Caco-2 (cell line): ENCODE measurements around the gene UMAD1. TPM values are rescaled to one million over a fixed set of nuclear protein-coding genes. Genes with fewer than 3 reads are reported as not detected.

Experiments
- BruUV-seq: library from RNA; stranded (reverse); fragments of 400-500 nt; replicated peaks from 2 replicates; lab custom pipeline; 2021; lab: Mats Ljungman, UMichigan
- CTCF ChIA-PET: fragments of 300-600 bp; sonication (Branson Sonifier 250); formaldehyde crosslinking; loops from one replicate; lab custom pipeline; 2022; ENCODE audit warnings: antibody characterized with exemption; lab: Charles Lee
- POLR2A ChIA-PET: fragments of 300-600 bp; sonication (Branson Sonifier 250); formaldehyde crosslinking; loops from one replicate; lab custom pipeline; 2022; ENCODE audit warnings: antibody characterized with exemption; lab: Charles Lee
- DNase-seq, 2 experiments: peaks; one replicate each; pipeline versions ENCODE4 v3.0.0 to v3.0.0-alpha.2; 2020 to 2022
- H3K27me3 ChIP-seq: replicated peaks from 2 replicates; pipeline ENCODE4 v1.6.0; 2011; ENCODE audit warnings: low read length; ENCODE audit not compliant: control insufficient read depth, insufficient read depth
- H3K36me3 ChIP-seq: 2 replicates; pipeline ENCODE4 v1.5.1; 2011; ENCODE audit warnings: low read length; ENCODE audit not compliant: control insufficient read depth, insufficient read depth
- H3K4me1 ChIP-seq: fragments of 250-450 bp; sonication (Bioruptor Pico); 2 replicates; pipeline ENCODE4 v1.5.1; 2020; ENCODE audit warnings: mild to moderate bottlenecking
- H3K4me3 ChIP-seq: 2 replicates; pipeline ENCODE4 v1.5.1; 2011; ENCODE audit warnings: low read depth, mild to moderate bottlenecking, control low read depth, low read length
- H3K9me3 ChIP-seq: fragments of 250-450 bp; sonication (Bioruptor Pico); 2 replicates; pipeline ENCODE4 v1.5.1; 2020; ENCODE audit warnings: mild to moderate bottlenecking, moderate library complexity
- H3K27ac Mint-ChIP-seq: one replicate; pipeline ENCODE4 v1.8.0; 2022; ENCODE audit warnings: mixed read lengths; ENCODE audit not compliant: unreplicated experiment
- H3K27me3 Mint-ChIP-seq: one replicate; pipeline ENCODE4 v1.8.0; 2022; ENCODE audit warnings: mixed read lengths; ENCODE audit not compliant: insufficient read depth, unreplicated experiment
- H3K36me3 Mint-ChIP-seq: one replicate; pipeline ENCODE4 v1.8.0; 2022; ENCODE audit warnings: mild to moderate bottlenecking, mixed read lengths; ENCODE audit not compliant: insufficient read depth, unreplicated experiment
- H3K4me1 Mint-ChIP-seq: one replicate; pipeline ENCODE4 v1.8.0; 2022; ENCODE audit warnings: low read depth, mixed read lengths; ENCODE audit not compliant: unreplicated experiment
- H3K4me3 Mint-ChIP-seq: one replicate; pipeline ENCODE4 v1.8.0; 2022; ENCODE audit warnings: mild to moderate bottlenecking, moderate library complexity, mixed read lengths; ENCODE audit not compliant: unreplicated experiment
- H3K9me3 Mint-ChIP-seq: one replicate; pipeline ENCODE4 v1.8.0; 2022; ENCODE audit warnings: mixed read lengths; ENCODE audit not compliant: unreplicated experiment
- CTCF ChIP-seq, 2 experiments: fragments of 200-600 bp in 1 of 2; IDR thresholded peaks; 1 replicate in 1 of 2; 2 replicates in 1 of 2; pipeline versions ENCODE4 v1.5.1 to v1.8.0; 2011 to 2022; ENCODE audit warnings: antibody characterized with exemption in 1 of 2, control low read depth in 1 of 2, inconsistent platforms in 1 of 2, low read depth in 1 of 2, low read length in 1 of 2, mild to moderate bottlenecking in 1 of 2, moderate library complexity in 1 of 2; ENCODE audit not compliant: insufficient read depth in 1 of 2, severe bottlenecking in 1 of 2, unreplicated experiment in 1 of 2
- intact Hi-C: fragments of 100-400 bp; cut with micrococcal nuclease; formaldehyde crosslinking; loops from one replicate; pipeline ENCODE4 v1.10.0; 2022; ENCODE audit not compliant: unreplicated experiment
- total RNA-seq: library from RNA; stranded (reverse); gene quantifications from 2 replicates; pipeline ENCODE4 v1.2.3, GENCODE V29; 2022

Gene UMAD1
- total RNA-seq, 1 experiment from 2014 or later, result 20.0 TPM

- H3K9me3 Mint-ChIP-seq, result no peaks in the 10 kb centered on the region
- Histone ChIP-seq H3K4me3 (no peak overlapping the region), H3K27me3 (no peaks in the 10 kb centered on the region), H3K9me3 (no peaks in the 10 kb centered on the region), H3K36me3 (no peaks in the 10 kb centered on the region), H3K4me1 (no peaks in the 10 kb centered on the region)
- no peak overlapping the region for H3K27ac Mint-ChIP-seq
- H3K27me3 Mint-ChIP-seq, result no peaks in the 10 kb centered on the region
- POLR2A ChIA-PET, result no interaction called here
- intact Hi-C loops, result loop anchor here (2.0 kb wide), 1 partner anchor 66 kb away; no protein-coding TSS in a partner anchor
- CTCF ChIA-PET, result no interaction called here
- TF ChIP-seq CTCF (IDR thresholded peaks at IDR 0.05; ENCODE audit: insufficient read depth in 1 of 2, low read depth in 1 of 2, low read length in 1 of 2, severe bottlenecking in 1 of 2, unreplicated experiment in 1 of 2), result no peak
- no TSS peak for BruUV-seq
- no peak for DNase-seq
- no peaks in the 10 kb centered on the region for H3K4me1 Mint-ChIP-seq
- no peak overlapping the region for H3K4me3 Mint-ChIP-seq
- no peaks in the 10 kb centered on the region for H3K36me3 Mint-ChIP-seq
Measured at GRCh38 chr7:7870555-7870954, 230.0 kb downstream of the UMAD1 start.

- Histone ChIP-seq H3K27me3 (no peaks in the 10 kb centered on the region), H3K36me3 (no peaks in the 10 kb centered on the region), H3K9me3 (no peaks in the 10 kb centered on the region), H3K4me1 (no peaks in the 10 kb centered on the region), H3K4me3 (no peak overlapping the region)
- ChIA-PET CTCF (no interaction called here), POLR2A (no interaction called here)
- intact Hi-C loops, result no loop called here
- no peak overlapping the region for H3K4me3 Mint-ChIP-seq
- DNase-seq, result no peak
- no peak overlapping the region for H3K27ac Mint-ChIP-seq
- TF ChIP-seq CTCF (IDR thresholded peaks at IDR 0.05; ENCODE audit: insufficient read depth in 1 of 2, low read depth in 1 of 2, low read length in 1 of 2, severe bottlenecking in 1 of 2, unreplicated experiment in 1 of 2), result no peak
- H3K36me3 Mint-ChIP-seq, result no peaks in the 10 kb centered on the region
- H3K27me3 Mint-ChIP-seq, result no peaks in the 10 kb centered on the region
- H3K9me3 Mint-ChIP-seq, result no peaks in the 10 kb centered on the region
- H3K4me1 Mint-ChIP-seq, result no peaks in the 10 kb centered on the region
- BruUV-seq, result no TSS peak
Measured at GRCh38 chr7:7876419-7876818, 235.9 kb downstream of the UMAD1 start.

GRCh38 chr7:7881581-7881980 lies 241.0 kb downstream of the UMAD1 start:
- BruUV-seq, result no TSS peak
- Histone ChIP-seq H3K9me3 (no peaks in the 10 kb centered on the region), H3K4me3 (no peak overlapping the region), H3K27me3 (no peaks in the 10 kb centered on the region), H3K36me3 (no peaks in the 10 kb centered on the region), H3K4me1 (no peaks in the 10 kb centered on the region)
- Mint-ChIP-seq H3K27me3 (no peaks in the 10 kb centered on the region), H3K27ac (no peak overlapping the region), H3K4me1 (no peaks in the 10 kb centered on the region), H3K36me3 (no peaks in the 10 kb centered on the region), H3K9me3 (no peaks in the 10 kb centered on the region), H3K4me3 (no peak overlapping the region)
- ChIA-PET CTCF (no interaction called here), POLR2A (no interaction called here)
- intact Hi-C loops, result no loop called here
- TF ChIP-seq CTCF (IDR thresholded peaks at IDR 0.05; ENCODE audit: insufficient read depth in 1 of 2, low read depth in 1 of 2, low read length in 1 of 2, severe bottlenecking in 1 of 2, unreplicated experiment in 1 of 2), result no peak
- DNase-seq, result no peak
